GM12878 (cell line): ENCODE data around the gene MEIS2. TPM values are rescaled to one million over a fixed set of nuclear protein-coding genes. Genes with fewer than 3 reads are reported as not detected.

Experiments used
- CBX5 ChIP-seq: sonication (generic); IDR thresholded peaks from 2 replicates; pipeline ENCODE4 v1.6.1; 2016; ENCODE audit warnings: low read depth, moderate library complexity, mild to moderate bottlenecking, inconsistent platforms
- CHD4 ChIP-seq: fragments of 200-600 bp; sonication (generic); IDR thresholded peaks from 2 replicates; pipeline ENCODE4 v1.6.1; 2016; ENCODE audit warnings: mild to moderate bottlenecking
- EZH2 ChIP-seq: IDR thresholded peaks from 2 replicates; pipeline ENCODE4 v1.6.1; 2012; ENCODE audit warnings: low read depth, mild to moderate bottlenecking, control low read depth, inconsistent platforms, low read length, borderline replicate concordance; ENCODE audit not compliant: control insufficient read depth
- FOXK2 ChIP-seq: fragments of 450-650 bp; IDR thresholded peaks from 2 replicates; pipeline ENCODE4 v1.6.1; 2017; ENCODE audit warnings: mild to moderate bottlenecking, moderate library complexity
- JUND ChIP-seq: IDR thresholded peaks from 2 replicates; pipeline ENCODE4 v1.6.1; 2012; ENCODE audit warnings: low read depth, mild to moderate bottlenecking, low read length, improper control_type of control experiment, moderate library complexity
- KAT2A ChIP-seq: conservative IDR thresholded peaks from 2 replicates; pipeline ENCODE4 v1.6.1; 2011; ENCODE audit warnings: low read depth, low read length; ENCODE audit not compliant: control insufficient read depth
- LARP7 ChIP-seq: fragments of 450-650 bp; IDR thresholded peaks from 2 replicates; pipeline ENCODE4 v1.6.1; 2017; ENCODE audit warnings: mild to moderate bottlenecking
- MAX ChIP-seq: IDR thresholded peaks from 2 replicates; pipeline ENCODE4 v1.6.1; 2012; ENCODE audit warnings: low read depth, low read length, improper control_type of control experiment
- MYB ChIP-seq: fragments of 150-350 bp; IDR thresholded peaks from 2 replicates; pipeline ENCODE4 v1.6.1; 2014; ENCODE audit warnings: mild to moderate bottlenecking, low read depth, low read length, borderline replicate concordance
- PML ChIP-seq: IDR thresholded peaks from 2 replicates; pipeline ENCODE4 v1.6.1; 2012; ENCODE audit warnings: low read length, inconsistent platforms
- SKIL ChIP-seq: fragments of 450-650 bp; IDR thresholded peaks from 2 replicates; pipeline ENCODE4 v1.6.1; 2017; ENCODE audit warnings: mild to moderate bottlenecking, low read depth, inconsistent platforms; ENCODE audit not compliant: poor library complexity, severe bottlenecking
- SPI1 ChIP-seq: IDR thresholded peaks from 2 replicates; pipeline ENCODE4 v1.6.1; 2011; ENCODE audit warnings: low read depth, mild to moderate bottlenecking, low read length, moderate library complexity, borderline replicate concordance; ENCODE audit not compliant: insufficient read depth
- YBX1 ChIP-seq: fragments of 450-650 bp; IDR thresholded peaks from 2 replicates; pipeline ENCODE4 v1.6.1; 2016; ENCODE audit warnings: antibody characterized with exemption
- ZBTB11 ChIP-seq: fragments of 450-650 bp; formaldehyde crosslinking; IDR thresholded peaks from 2 replicates; pipeline ENCODE4 v1.5.0; 2022; ENCODE audit warnings: mild to moderate bottlenecking, missing genetic modification characterization
- ZBTB4 ChIP-seq: fragments of 450-650 bp; formaldehyde crosslinking; IDR thresholded peaks from 2 replicates; pipeline ENCODE4 v1.4.0; 2022; ENCODE audit warnings: mild to moderate bottlenecking, moderate library complexity
- ZSCAN29 ChIP-seq: fragments of 450-650 bp; IDR thresholded peaks from 2 replicates; pipeline ENCODE4 v1.6.1; 2017; ENCODE audit warnings: mild to moderate bottlenecking, moderate library complexity
- polyA plus RNA-seq, 11 experiments: library from polyadenylated mRNA; depleted of rRNA in 4 of 11; unstranded in 6 of 11; stranded (reverse) in 5 of 11; fragments of >200 nt; fragmentation: Nextera tagmentation in 4 of 11; fragmentation: Illumina TruSeq in 1 of 11; extraction: Ambion mirVana in 4 of 11; extraction: Trizol in 1 of 11; gene quantifications; 1 replicate in 1 of 11; 2 replicates in 10 of 11; pipeline versions ENCODE4 v1.2.1 to v1.2.3, GENCODE V29; 2011 to 2016; ENCODE audit warnings: inconsistent platforms in 2 of 11, missing spikeins in 2 of 11, low read depth in 1 of 11
- total RNA-seq, 4 experiments: library from RNA; depleted of rRNA in 3 of 4; stranded (reverse); fragments of >200 nt in 3 of 4; fragmentation: Illumina TruSeq in 1 of 4; extraction: Trizol in 1 of 4; gene quantifications; 2 replicates each; pipeline versions ENCODE4 v1.2.1 to v1.2.3, GENCODE V29; 2013 to 2021
- TF ChIP-seq, protein P1 (sequence below): fragments of 450-650 bp; IDR thresholded peaks from 2 replicates; pipeline ENCODE4 v1.6.1; 2018; ENCODE audit warnings: borderline replicate concordance, mild to moderate bottlenecking; ENCODE audit not compliant: partially characterized antibody

Gene MEIS2
- total and polyA plus RNA-seq, 10 of the 15 experiments (the other 5 are each of a cell fraction or from before 2014, with no cell fraction given): 9.2 to 54.0 (median 20.4) TPM

GRCh38 chr15:37100109-37100965 lies at the start of gene MEIS2 (continued):
- TF ChIP-seq SKIL (peak; percentile 21), EZH2 (no peak), ZSCAN29 (no peak), KAT2A (no peak; the same call in 1 of the 2 replicates), PML (no peak), JUND (peak; percentile 65; the same call in 1 of the 2 replicates), MYB (no peak), ZBTB11 (no peak), YBX1 (no peak), CHD4 (no peak), SPI1 (no peak), MAX (no peak), ZBTB4 (no peak), FOXK2 (no peak; the same call in 1 of the 2 replicates), CBX5 (no peak), LARP7 (peak; percentile 66; the same call in 1 of the 2 replicates)
- TF ChIP-seq, protein P1, sequence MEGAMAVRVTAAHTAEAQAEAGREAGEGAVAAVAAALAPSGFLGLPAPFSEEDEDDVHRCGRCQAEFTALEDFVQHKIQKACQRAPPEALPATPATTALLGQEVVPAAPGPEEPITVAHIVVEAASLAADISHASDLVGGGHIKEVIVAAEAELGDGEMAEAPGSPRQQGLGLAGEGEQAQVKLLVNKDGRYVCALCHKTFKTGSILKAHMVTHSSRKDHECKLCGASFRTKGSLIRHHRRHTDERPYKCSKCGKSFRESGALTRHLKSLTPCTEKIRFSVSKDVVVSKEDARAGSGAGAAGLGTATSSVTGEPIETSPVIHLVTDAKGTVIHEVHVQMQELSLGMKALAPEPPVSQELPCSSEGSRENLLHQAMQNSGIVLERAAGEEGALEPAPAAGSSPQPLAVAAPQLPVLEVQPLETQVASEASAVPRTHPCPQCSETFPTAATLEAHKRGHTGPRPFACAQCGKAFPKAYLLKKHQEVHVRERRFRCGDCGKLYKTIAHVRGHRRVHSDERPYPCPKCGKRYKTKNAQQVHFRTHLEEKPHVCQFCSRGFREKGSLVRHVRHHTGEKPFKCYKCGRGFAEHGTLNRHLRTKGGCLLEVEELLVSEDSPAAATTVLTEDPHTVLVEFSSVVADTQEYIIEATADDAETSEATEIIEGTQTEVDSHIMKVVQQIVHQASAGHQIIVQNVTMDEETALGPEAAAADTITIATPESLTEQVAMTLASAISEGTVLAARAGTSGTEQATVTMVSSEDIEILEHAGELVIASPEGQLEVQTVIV: peak; percentile 67
